H9 (cell line): ENCODE measurements around the gene ANGPTL4. TPM values are rescaled to one million over a fixed set of nuclear protein-coding genes. Genes with fewer than 3 reads are reported as not detected.

ENCODE experiments used
- DNase-seq: peaks from one replicate; pipeline ENCODE4 v3.0.0-alpha.2; 2017
- H2AFZ ChIP-seq: one replicate; pipeline ENCODE4 v1.6.1; 2013; ENCODE audit warnings: mild to moderate bottlenecking, low read length, control low read depth, moderate library complexity
- H2AK5ac ChIP-seq: 2 replicates; pipeline ENCODE4 v1.6.1; 2013; ENCODE audit warnings: low read length, control low read depth, mixed read lengths; ENCODE audit not compliant: insufficient read length
- H2BK120ac ChIP-seq: one replicate; pipeline ENCODE4 v1.6.1; 2013; ENCODE audit warnings: low read depth, mild to moderate bottlenecking, low read length, control low read depth, inconsistent platforms; ENCODE audit not compliant: poor library complexity, severe bottlenecking
- H2BK12ac ChIP-seq: 2 replicates; pipeline ENCODE4 v1.6.1; 2013; ENCODE audit warnings: low read length, control low read depth, mixed read lengths, low read depth; ENCODE audit not compliant: insufficient read length
- H2BK15ac ChIP-seq: 2 replicates; pipeline ENCODE4 v1.6.1; 2013; ENCODE audit warnings: low read depth, low read length, control low read depth
- H2BK20ac ChIP-seq: one replicate; pipeline ENCODE4 v1.6.1; 2013; ENCODE audit warnings: low read depth, mild to moderate bottlenecking, low read length, control low read depth, inconsistent platforms; ENCODE audit not compliant: poor library complexity, severe bottlenecking
- H2BK5ac ChIP-seq: 2 replicates; pipeline ENCODE4 v1.6.1; 2013; ENCODE audit warnings: low read length, control low read depth, mixed read lengths; ENCODE audit not compliant: insufficient read length
- H3K14ac ChIP-seq: 2 replicates; pipeline ENCODE4 v1.6.1; 2013; ENCODE audit warnings: low read length, control low read depth; ENCODE audit not compliant: insufficient read depth
- H3K18ac ChIP-seq: 2 replicates; pipeline ENCODE4 v1.6.1; 2013; ENCODE audit warnings: low read depth, mild to moderate bottlenecking, mixed read lengths, low read length, control low read depth; ENCODE audit not compliant: insufficient read length
- H3K23ac ChIP-seq: 2 replicates; pipeline ENCODE4 v1.6.1; 2013; ENCODE audit warnings: low read length, control low read depth, mixed read lengths, low read depth; ENCODE audit not compliant: insufficient read length
- H3K23me2 ChIP-seq: 2 replicates; pipeline ENCODE4 v1.6.1; 2013; ENCODE audit warnings: low read depth, mild to moderate bottlenecking, mixed read lengths, low read length, control low read depth; ENCODE audit not compliant: insufficient read length, poor library complexity, severe bottlenecking
- H3K27ac ChIP-seq: 2 replicates; pipeline ENCODE4 v1.5.1; 2013; ENCODE audit warnings: low read length, control low read depth, mixed read lengths, low read depth; ENCODE audit not compliant: insufficient read length
- H3K27me3 ChIP-seq: 2 replicates; pipeline ENCODE4 v1.6.1; 2013; ENCODE audit warnings: low read length, control low read depth, inconsistent platforms; ENCODE audit not compliant: insufficient read depth
- H3K4ac ChIP-seq: 2 replicates; pipeline ENCODE4 v1.6.1; 2013; ENCODE audit warnings: low read depth, mild to moderate bottlenecking, control low read depth, inconsistent platforms, low read length, moderate library complexity
- H3K4me1 ChIP-seq: 2 replicates; pipeline ENCODE4 v1.6.1; 2013; ENCODE audit warnings: low read length, control low read depth, inconsistent platforms; ENCODE audit not compliant: insufficient read depth
- H3K4me2 ChIP-seq: 2 replicates; pipeline ENCODE4 v1.6.1; 2013; ENCODE audit warnings: low read length, control low read depth, mixed read lengths; ENCODE audit not compliant: insufficient read length, insufficient read depth
- H3K56ac ChIP-seq: 2 replicates; pipeline ENCODE4 v1.6.1; 2013; ENCODE audit warnings: low read depth, mild to moderate bottlenecking, mixed read lengths, low read length, control low read depth; ENCODE audit not compliant: insufficient read length
- H3K79me1 ChIP-seq: 2 replicates; pipeline ENCODE4 v1.6.1; 2013; ENCODE audit warnings: low read depth, mild to moderate bottlenecking, moderate library complexity, low read length, control low read depth, inconsistent platforms; ENCODE audit not compliant: insufficient read depth, poor library complexity, severe bottlenecking
- H3K79me2 ChIP-seq: 2 replicates; pipeline ENCODE4 v1.6.1; 2013; ENCODE audit warnings: low read length, control low read depth, inconsistent platforms; ENCODE audit not compliant: insufficient read depth
- H3K9ac ChIP-seq: 2 replicates; pipeline ENCODE4 v1.6.1; 2013; ENCODE audit warnings: low read length, control low read depth, mixed read lengths; ENCODE audit not compliant: insufficient read length; ENCODE audit errors: extremely low read depth
- H3K9me3 ChIP-seq: one replicate; pipeline ENCODE4 v1.6.1; 2013; ENCODE audit warnings: low read depth, low read length, inconsistent platforms; ENCODE audit not compliant: control insufficient read depth
- H3T11ph ChIP-seq: one replicate; pipeline ENCODE4 v1.6.1; 2013; ENCODE audit warnings: mild to moderate bottlenecking, low read length, control low read depth, inconsistent platforms
- H4K20me1 ChIP-seq: one replicate; pipeline ENCODE4 v1.6.1; 2013; ENCODE audit not compliant: control insufficient read depth, insufficient read length, insufficient read depth
- H4K5ac ChIP-seq: 2 replicates; pipeline ENCODE4 v1.6.1; 2013; ENCODE audit warnings: low read depth, mild to moderate bottlenecking, mixed read lengths, low read length, control low read depth; ENCODE audit not compliant: insufficient read length
- H4K8ac ChIP-seq: replicated peaks from 2 replicates; pipeline ENCODE4 v1.6.1; 2013; ENCODE audit warnings: low read length, control low read depth, mixed read lengths, low read depth; ENCODE audit not compliant: insufficient read length
- H4K91ac ChIP-seq: 2 replicates; pipeline ENCODE4 v1.6.1; 2013; ENCODE audit warnings: low read depth, mild to moderate bottlenecking, moderate library complexity, mixed read lengths, low read length, control low read depth; ENCODE audit not compliant: insufficient read length
- H3K27ac Mint-ChIP-seq, 3 experiments: 2 replicates in 2 of 3; 3 replicates in 1 of 3; pipeline ENCODE4 v1.8.0; 2020 to 2021; ENCODE audit warnings: mixed read lengths in 3 of 3, mild to moderate bottlenecking in 1 of 3, moderate library complexity in 1 of 3
- H3K27me3 Mint-ChIP-seq: 2 replicates; pipeline ENCODE4 v1.8.0; 2021; ENCODE audit warnings: low read depth, mild to moderate bottlenecking, moderate library complexity, mixed read lengths
- H3K36me3 Mint-ChIP-seq, 3 experiments: 2 replicates in 2 of 3; 3 replicates in 1 of 3; pipeline ENCODE4 v1.8.0; 2020 to 2021; ENCODE audit warnings: low read depth in 3 of 3, mixed read lengths in 3 of 3; ENCODE audit not compliant: insufficient read depth in 1 of 3
- H3K4me1 Mint-ChIP-seq, 2 experiments: 2 replicates each; pipeline ENCODE4 v1.8.0; 2020; ENCODE audit warnings: mixed read lengths in 2 of 2
- H3K4me3 Mint-ChIP-seq, 2 experiments: 2 replicates in 1 of 2; 3 replicates in 1 of 2; pipeline ENCODE4 v1.8.0; 2020 to 2021; ENCODE audit warnings: mild to moderate bottlenecking in 2 of 2, mixed read lengths in 2 of 2, moderate library complexity in 1 of 2
- H3K9me3 Mint-ChIP-seq, 2 experiments: 2 replicates in 1 of 2; 3 replicates in 1 of 2; pipeline ENCODE4 v1.8.0; 2020; ENCODE audit warnings: mild to moderate bottlenecking in 2 of 2, mixed read lengths in 2 of 2, moderate library complexity in 1 of 2
- WGBS: extraction: QIAGEN DNeasy Blood & Tissue Kit; methylation state at CpG from one replicate; pipeline ENCODE4 v1.1.7; 2013; ENCODE audit warnings: missing lambda C conversion rate, low lambda C conversion rate, mixed read lengths; ENCODE audit not compliant: insufficient read length; ENCODE audit errors: extremely low coverage; 5-methylcytosine and 5-hydroxymethylcytosine counted together
- microRNA-seq: library from miRNA; unstranded; fragments of <30 nt; microRNA quantifications from one replicate; pipeline ENCODE4, GENCODE V29; 2020; ENCODE audit warnings: borderline microRNAs expressed
- total RNA-seq: library from RNA; stranded (reverse); gene quantifications from 2 replicates; pipeline ENCODE4 v1.2.1, GENCODE V29; 2021
- TF ChIP-seq, protein P1 (sequence below): fragments of 200-600 bp; sonication (generic); conservative IDR thresholded peaks from 3 replicates; pipeline ENCODE4 v1.8.0; 2021; ENCODE audit warnings: antibody characterized with exemption, mild to moderate bottlenecking

Gene ANGPTL4
- total RNA-seq, 1 experiment from 2014 or later: 1.9 TPM

DNA sequence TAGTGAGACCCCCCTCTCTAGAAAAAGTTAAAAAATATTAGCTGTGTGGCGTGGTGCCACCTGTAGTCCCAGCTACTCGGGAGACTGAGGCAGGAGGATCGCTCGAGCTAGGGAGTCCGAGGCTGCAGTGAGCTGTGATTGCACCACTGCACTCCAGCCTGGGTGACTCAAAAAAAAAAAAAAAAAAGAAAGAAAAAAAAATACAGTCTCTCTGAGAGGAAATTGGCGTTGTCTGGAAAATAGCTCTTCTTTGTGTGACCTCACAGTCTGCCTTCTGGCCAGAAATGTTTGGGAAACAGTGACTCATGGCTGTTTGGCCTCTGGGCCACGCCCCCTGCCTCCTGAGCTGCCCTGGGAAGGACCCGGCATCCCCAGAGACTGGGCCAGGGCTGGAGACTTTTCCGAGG is 59.9 kb downstream of the ANGPTL4 start:
- H3K4ac ChIP-seq: no peak overlapping the region
- Mint-ChIP-seq H3K4me3 (no peak overlapping the region), H3K36me3 (peaks cover 4 to 12% (median 4%) of the 10 kb centered on the region in 3 experiments; a peak in 4 of 7 replicates), H3K4me1 (peaks cover 0 to 4% of the 10 kb centered on the region in 2 experiments; a peak in 1 of 4 replicates), H3K9me3 (no peaks in the 10 kb centered on the region; a peak in 1 of 5 replicates), H3K27me3 (no peaks in the 10 kb centered on the region), H3K27ac (peak overlapping the region in 2 of 3 experiments; percentile 24 to 57; a peak in 1 of 7 replicates)
- H3K23ac ChIP-seq: no peak overlapping the region
- no peak overlapping the region for H3K4me2 ChIP-seq
- peak; percentile 66 for DNase-seq
- no peaks in the 10 kb centered on the region for H3K27me3 ChIP-seq
- H4K8ac ChIP-seq: no peak overlapping the region
- no peak overlapping the region for H4K91ac ChIP-seq
- no peak overlapping the region for H3K14ac ChIP-seq
- TF ChIP-seq, protein P1, sequence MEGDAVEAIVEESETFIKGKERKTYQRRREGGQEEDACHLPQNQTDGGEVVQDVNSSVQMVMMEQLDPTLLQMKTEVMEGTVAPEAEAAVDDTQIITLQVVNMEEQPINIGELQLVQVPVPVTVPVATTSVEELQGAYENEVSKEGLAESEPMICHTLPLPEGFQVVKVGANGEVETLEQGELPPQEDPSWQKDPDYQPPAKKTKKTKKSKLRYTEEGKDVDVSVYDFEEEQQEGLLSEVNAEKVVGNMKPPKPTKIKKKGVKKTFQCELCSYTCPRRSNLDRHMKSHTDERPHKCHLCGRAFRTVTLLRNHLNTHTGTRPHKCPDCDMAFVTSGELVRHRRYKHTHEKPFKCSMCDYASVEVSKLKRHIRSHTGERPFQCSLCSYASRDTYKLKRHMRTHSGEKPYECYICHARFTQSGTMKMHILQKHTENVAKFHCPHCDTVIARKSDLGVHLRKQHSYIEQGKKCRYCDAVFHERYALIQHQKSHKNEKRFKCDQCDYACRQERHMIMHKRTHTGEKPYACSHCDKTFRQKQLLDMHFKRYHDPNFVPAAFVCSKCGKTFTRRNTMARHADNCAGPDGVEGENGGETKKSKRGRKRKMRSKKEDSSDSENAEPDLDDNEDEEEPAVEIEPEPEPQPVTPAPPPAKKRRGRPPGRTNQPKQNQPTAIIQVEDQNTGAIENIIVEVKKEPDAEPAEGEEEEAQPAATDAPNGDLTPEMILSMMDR: no peak
- no peaks in the 10 kb centered on the region for H4K20me1 ChIP-seq
- H2BK20ac ChIP-seq: no peak overlapping the region
- no peak overlapping the region for H3K18ac ChIP-seq
- no CpG with 5 or more reads among the region's 9 CpGs for WGBS
- no peak overlapping the region for H3K56ac ChIP-seq
- no peak overlapping the region for H2AFZ ChIP-seq
- no peak overlapping the region for H4K5ac ChIP-seq
- no peak overlapping the region for H2BK120ac ChIP-seq
- no peak overlapping the region for H3K9ac ChIP-seq
- no peak overlapping the region for H3K27ac ChIP-seq
- no peaks in the 10 kb centered on the region for H3K79me1 ChIP-seq
- no peak overlapping the region for H2BK12ac ChIP-seq
- H3K9me3 ChIP-seq: no peaks in the 10 kb centered on the region
- no peaks in the 10 kb centered on the region for H3K79me2 ChIP-seq
- no peak overlapping the region for H2BK15ac ChIP-seq
- no peaks in the 10 kb centered on the region for H3K4me1 ChIP-seq
- H3K23me2 ChIP-seq: no peaks in the 10 kb centered on the region
- no peak overlapping the region for H3T11ph ChIP-seq
- H2BK5ac ChIP-seq: no peak overlapping the region
- H2AK5ac ChIP-seq: no peak overlapping the region

Small RNAs within 50 kb of the gene (microRNA-seq; reads per million reads assigned to microRNA genes)
- gene MIR4999: 0.35 reads per million

Other genes starting within 250 kb of the ANGPTL4 start
- 24.9 and 31.0 TPM in 2 replicates for gene FBN3, start 214.6 kb upstream of the ANGPTL4 start, total RNA-seq
- gene CERS4, start 154.8 kb upstream of the ANGPTL4 start, total RNA-seq: 62.6 and 66.5 TPM in 2 replicates
- 68.1 and 72.1 TPM in 2 replicates for gene CD320, start 55.8 kb upstream of the ANGPTL4 start, total RNA-seq
- gene NDUFA7, start 42.8 kb upstream of the ANGPTL4 start, total RNA-seq: 70.7 and 73.0 TPM in 2 replicates
- 1,885 and 1,988 TPM in 2 replicates for gene RPS28, start 42.7 kb upstream of the ANGPTL4 start, total RNA-seq
- gene KANK3, start 20.9 kb upstream of the ANGPTL4 start, total RNA-seq: 5.3 and 7.7 TPM in 2 replicates
- gene RAB11B, start 26.2 kb downstream of the ANGPTL4 start, total RNA-seq: 106 and 107 TPM in 2 replicates
- gene MARCHF2, start 49.1 kb downstream of the ANGPTL4 start, total RNA-seq: 23.1 and 27.5 TPM in 2 replicates
- 458 and 468 TPM in 2 replicates for gene HNRNPM, start 80.8 kb downstream of the ANGPTL4 start, total RNA-seq
- gene PRAM1, start 138.5 kb downstream of the ANGPTL4 start, total RNA-seq: 0.44 TPM in 2 replicates
- gene ZNF414, start 150.0 kb downstream of the ANGPTL4 start, total RNA-seq: 29.3 and 38.1 TPM in 2 replicates
- gene MYO1F, start 213.3 kb downstream of the ANGPTL4 start, total RNA-seq: 1.0 and 1.2 TPM in 2 replicates
- gene ADAMTS10, start 246.6 kb downstream of the ANGPTL4 start, total RNA-seq: 25.6 and 26.5 TPM in 2 replicates